Islet precursor cell (in vitro differentiated cells): ENCODE measurements around the gene CSGALNACT2.
A peak's percentile ranks its signal among the peaks of the same experiment; 100 is the strongest.

Source experiments
- DNase-seq: peaks from one replicate; pipeline ENCODE4 v3.0.0-alpha.2; 2018

CSGALNACT2 gene

GRCh38 chr10:43204042-43204942 is 66.0 kb downstream of the CSGALNACT2 start:
- DNase-seq, result peak; percentile 66

- DNase-seq, result peak; percentile 91
Observed at GRCh38 chr10:43204943-43205671, 66.9 kb downstream of the CSGALNACT2 start.

GRCh38 chr10:43205681-43206390 is 67.6 kb downstream of the CSGALNACT2 start:
- DNase-seq, result no peak

- peak; percentile 50 for DNase-seq
Observed at GRCh38 chr10:43206391-43207235, 68.4 kb downstream of the CSGALNACT2 start.

- DNase-seq, result peak; percentile 44
Observed at GRCh38 chr10:43208147-43209073, 70.2 kb downstream of the CSGALNACT2 start.

GRCh38 chr10:43209074-43209455 is 70.8 kb downstream of the CSGALNACT2 start:
- peak; percentile 23 for DNase-seq

- peak; percentile 49 for DNase-seq
Observed at GRCh38 chr10:43209651-43210141, 71.5 kb downstream of the CSGALNACT2 start.

- peak; percentile 52 for DNase-seq
Observed at GRCh38 chr10:43210556-43210955, 72.3 kb downstream of the CSGALNACT2 start.

- no peak for DNase-seq
Observed at GRCh38 chr10:43211030-43211429, 72.8 kb downstream of the CSGALNACT2 start.

GRCh38 chr10:43211431-43212042 is 73.3 kb downstream of the CSGALNACT2 start:
- DNase-seq, result no peak

GRCh38 chr10:43212043-43212721 is 73.9 kb downstream of the CSGALNACT2 start:
- DNase-seq, result no peak

GRCh38 chr10:43214071-43214955 is 76.1 kb downstream of the CSGALNACT2 start:
- DNase-seq, result no peak

- DNase-seq, result no peak
Observed at GRCh38 chr10:43214956-43215561, 76.8 kb downstream of the CSGALNACT2 start.

GRCh38 chr10:43215758-43216455 is 77.7 kb downstream of the CSGALNACT2 start:
- no peak for DNase-seq

GRCh38 chr10:43216931-43217562 is 78.8 kb downstream of the CSGALNACT2 start:
- DNase-seq, result no peak

GRCh38 chr10:43217563-43218205 is 79.4 kb downstream of the CSGALNACT2 start:
- DNase-seq, result no peak
